Activated CD4-positive, alpha-beta T cell treated with anti-CD3 and anti-CD28 coated beads, Interleukin-2, amount 50 U/mL, for 48 hours (primary cell): Measurements from ENCODE around the gene C12orf54.
"Not testable (repeated sequence)": the region's sequence is repeated elsewhere in the genome, so short reads cannot be mapped to it uniquely, and the experiment has no call there.

Source experiments
- DNase-seq, 2 experiments: peaks; one replicate each; pipeline ENCODE4 v3.0.0-alpha.2; 2020

The C12orf54 gene

GRCh38 chr12:48512855-48513254 lies 30.6 kb downstream of the C12orf54 start:
- no peak for DNase-seq

DNA sequence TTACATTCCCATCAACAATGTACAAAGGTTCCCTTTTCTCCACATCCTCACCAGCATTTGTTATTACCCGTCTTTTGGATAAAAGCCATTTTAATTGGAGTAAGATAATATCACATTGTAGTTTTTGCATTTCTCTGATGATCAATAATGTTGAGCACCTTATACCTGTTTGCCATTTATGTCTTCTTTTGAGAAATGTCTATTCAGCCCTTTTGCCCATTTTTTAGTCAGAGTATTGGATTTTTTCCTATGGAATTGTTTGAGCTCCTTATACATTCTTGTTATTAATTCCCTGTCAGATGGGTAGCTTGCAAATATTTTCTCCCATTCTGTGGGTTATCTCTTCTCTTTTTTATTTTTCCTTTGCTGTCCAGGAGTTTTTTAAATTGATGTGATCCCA lies 32.4 kb downstream of the C12orf54 start:
- no peak for DNase-seq

DNA sequence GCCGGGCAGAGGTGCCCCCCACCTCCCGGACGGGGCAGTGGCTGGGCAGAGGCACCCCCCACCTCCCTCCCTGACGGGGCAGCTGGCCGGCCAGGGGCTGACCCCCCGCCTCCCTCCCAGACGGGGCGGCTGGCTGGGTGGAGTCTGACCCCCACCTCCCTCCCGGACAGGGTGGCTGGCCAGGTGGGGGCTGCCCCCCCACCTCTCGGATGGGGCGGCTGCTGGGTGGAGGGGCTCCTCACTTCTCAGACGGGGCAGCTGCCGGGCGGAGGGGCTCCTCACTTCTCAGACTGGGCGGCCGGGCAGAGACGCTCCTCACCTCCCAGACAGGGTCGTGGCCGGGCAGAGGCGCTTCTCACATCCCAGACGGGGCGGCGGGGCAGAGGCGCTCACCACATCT lies 38.1 kb downstream of the C12orf54 start:
- DNase-seq: not testable (repeated sequence)

- no peak for DNase-seq
These were observed 43.0 kb downstream of the C12orf54 start, which contains the start of gene OR8S1 for GRCh38 chr12:48525332-48525731. OR8S1 (plus strand) TSS chr12:48525632; CDS start chr12:48525632, 0 bp downstream.

GRCh38 chr12:48527891-48528670 lies 45.8 kb downstream of the C12orf54 start:
- DNase-seq: no peak

DNA sequence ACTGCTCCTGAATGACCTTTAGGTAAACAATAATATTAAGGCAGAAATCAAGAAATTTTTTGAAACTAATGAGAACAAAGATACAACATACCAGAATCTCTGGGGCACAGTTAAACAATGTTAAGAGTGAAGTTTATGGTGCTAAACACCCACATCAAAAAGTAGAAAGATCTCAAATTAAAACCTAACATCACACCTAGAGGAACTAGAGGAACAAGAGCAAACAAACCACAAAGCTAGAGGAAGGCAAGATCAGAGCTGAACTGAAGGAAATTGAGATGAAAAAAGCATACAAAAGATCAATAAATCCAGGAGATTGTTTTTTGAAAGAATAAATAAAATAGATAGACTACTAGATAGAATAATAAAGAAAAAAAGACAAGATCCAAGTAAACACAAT lies 50.3 kb downstream of the C12orf54 start:
- DNase-seq: no peak

GRCh38 chr12:48536602-48537001 lies 54.3 kb downstream of the C12orf54 start:
- DNase-seq: no peak

GRCh38 chr12:48542300-48542928 lies 60.1 kb downstream of the C12orf54 start:
- DNase-seq: peak; percentile 67 to 73

GRCh38 chr12:48545833-48546469 lies 63.7 kb downstream of the C12orf54 start:
- no peak for DNase-seq
